ENCODE measurements around the gene DCLK1. TPM values are rescaled to one million over a fixed set of nuclear protein-coding genes. Genes with fewer than 3 reads are reported as not detected.
"Not testable (repeated sequence)": the region's sequence is repeated elsewhere in the genome, so short reads cannot be mapped to it uniquely, and the experiment has no call there.

DCLK1 gene
- total RNA-seq, 1 donor from 2014 or later: 6.4 TPM

DNA sequence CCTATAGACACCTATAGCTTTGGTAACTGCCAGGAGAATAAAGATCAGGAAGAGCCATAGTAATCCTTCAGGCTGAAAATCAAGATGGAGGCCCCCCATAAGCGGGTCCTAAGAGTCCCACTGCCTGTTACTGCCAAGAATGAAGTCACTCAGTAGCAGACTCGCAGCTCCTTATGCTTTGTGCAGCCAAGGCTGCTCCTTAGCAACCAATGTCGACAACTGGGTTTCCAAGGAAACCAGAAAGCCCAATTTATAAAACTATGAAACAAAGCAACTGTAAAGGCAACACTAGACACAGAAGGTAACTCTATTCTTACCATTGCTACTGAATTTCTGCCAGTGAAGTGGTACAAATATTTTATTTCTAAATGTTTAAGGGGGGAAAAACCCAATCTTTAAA is 56.5 kb downstream of the DCLK1 start:
- Mint-ChIP-seq H3K9me3 (peaks cover 5% of the 10 kb centered on the region), H3K4me3 (no peak overlapping the region), H3K4me1 (peaks cover 9% of the 10 kb centered on the region), H3K36me3 (peaks cover 4% of the 10 kb centered on the region), H3K27ac (peak overlapping the region; percentile 34), H3K27me3 (ENCODE audit: insufficient read depth, low read depth) (peaks cover 3% of the 10 kb centered on the region)
- Histone ChIP-seq H3K9ac (no peak overlapping the region), H3K79me2 (ENCODE audit: low read depth) (no peaks in the 10 kb centered on the region), H3K36me3 (no peaks in the 10 kb centered on the region), H3F3A (ENCODE audit: low read depth) (no peaks in the 10 kb centered on the region), H3K4me2 (no peak overlapping the region), H3K27me3 (no peaks in the 10 kb centered on the region), H3K27ac (no peak overlapping the region), H3K9me3 (ENCODE audit: low read depth) (no peaks in the 10 kb centered on the region), H4K20me1 (ENCODE audit: low read depth) (no peaks in the 10 kb centered on the region), H3K4me1 (no peaks in the 10 kb centered on the region), H3K4me3 (no peak overlapping the region), H2AFZ (replicated peaks) (no peak overlapping the region)
- no peak for DNase-seq (ENCODE audit: low spot score)
- TF ChIP-seq EZH2 (IDR thresholded peaks at IDR 0.05) (no peak), EZH2phosphoT487 (IDR thresholded peaks at IDR 0.05) (no peak)
- TF ChIP-seq, protein P1, sequence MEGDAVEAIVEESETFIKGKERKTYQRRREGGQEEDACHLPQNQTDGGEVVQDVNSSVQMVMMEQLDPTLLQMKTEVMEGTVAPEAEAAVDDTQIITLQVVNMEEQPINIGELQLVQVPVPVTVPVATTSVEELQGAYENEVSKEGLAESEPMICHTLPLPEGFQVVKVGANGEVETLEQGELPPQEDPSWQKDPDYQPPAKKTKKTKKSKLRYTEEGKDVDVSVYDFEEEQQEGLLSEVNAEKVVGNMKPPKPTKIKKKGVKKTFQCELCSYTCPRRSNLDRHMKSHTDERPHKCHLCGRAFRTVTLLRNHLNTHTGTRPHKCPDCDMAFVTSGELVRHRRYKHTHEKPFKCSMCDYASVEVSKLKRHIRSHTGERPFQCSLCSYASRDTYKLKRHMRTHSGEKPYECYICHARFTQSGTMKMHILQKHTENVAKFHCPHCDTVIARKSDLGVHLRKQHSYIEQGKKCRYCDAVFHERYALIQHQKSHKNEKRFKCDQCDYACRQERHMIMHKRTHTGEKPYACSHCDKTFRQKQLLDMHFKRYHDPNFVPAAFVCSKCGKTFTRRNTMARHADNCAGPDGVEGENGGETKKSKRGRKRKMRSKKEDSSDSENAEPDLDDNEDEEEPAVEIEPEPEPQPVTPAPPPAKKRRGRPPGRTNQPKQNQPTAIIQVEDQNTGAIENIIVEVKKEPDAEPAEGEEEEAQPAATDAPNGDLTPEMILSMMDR (IDR thresholded peaks at IDR 0.05): no peak

DNA sequence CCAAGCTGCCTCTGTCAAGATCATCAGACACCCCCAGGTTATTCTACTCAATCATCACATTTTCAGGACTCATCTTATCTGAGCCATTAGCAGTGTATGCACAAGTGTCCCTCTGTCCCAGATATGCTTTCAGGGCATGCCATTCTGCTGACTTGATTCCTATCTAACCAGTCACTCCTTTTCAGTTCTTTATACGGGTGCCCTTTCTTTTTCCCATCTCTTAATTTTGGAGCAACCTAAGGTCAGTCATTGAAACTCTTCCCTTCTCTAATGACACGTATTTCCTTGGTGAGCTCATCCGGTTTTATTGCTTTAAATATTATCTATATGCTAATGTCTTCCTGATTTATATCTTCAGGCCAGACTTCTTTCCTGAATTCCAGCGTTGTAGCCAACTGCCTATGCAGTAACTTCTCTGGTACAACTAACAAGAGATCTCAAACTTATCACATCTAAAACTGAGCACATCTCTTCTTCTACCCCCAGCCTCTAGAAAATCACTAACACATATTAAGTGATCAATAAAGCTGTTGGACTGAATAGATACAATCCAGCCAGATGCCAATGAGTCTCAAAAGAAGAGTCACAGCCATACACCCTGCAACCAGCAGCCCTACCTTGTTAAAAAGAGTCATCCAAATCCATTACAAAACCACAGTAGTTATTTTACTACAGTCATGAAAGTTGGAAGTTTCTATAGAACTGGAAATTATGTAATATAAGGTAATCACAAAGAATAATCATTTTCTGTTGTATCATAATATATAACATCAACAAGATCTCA is 58.8 kb downstream of the DCLK1 start:
- Histone ChIP-seq H3K27ac (no peak overlapping the region), H2AFZ (replicated peaks) (no peak overlapping the region), H3K4me2 (no peak overlapping the region), H3K9ac (no peak overlapping the region), H3K4me1 (peaks cover 7% of the 10 kb centered on the region), H3K4me3 (no peak overlapping the region), H3K27me3 (no peaks in the 10 kb centered on the region), H3K36me3 (no peaks in the 10 kb centered on the region), H3K9me3 (ENCODE audit: low read depth) (no peaks in the 10 kb centered on the region), H4K20me1 (ENCODE audit: low read depth) (no peaks in the 10 kb centered on the region), H3K79me2 (ENCODE audit: low read depth) (no peaks in the 10 kb centered on the region), H3F3A (ENCODE audit: low read depth) (no peaks in the 10 kb centered on the region)
- H3K27me3 Mint-ChIP-seq (ENCODE audit: insufficient read depth, low read depth): no peaks in the 10 kb centered on the region
- no peak overlapping the region for H3K4me3 Mint-ChIP-seq
- H3K9me3 Mint-ChIP-seq: no peaks in the 10 kb centered on the region
- DNase-seq (ENCODE audit: low spot score): no peak
- no peak overlapping the region for H3K27ac Mint-ChIP-seq
- peaks cover 11% of the 10 kb centered on the region for H3K4me1 Mint-ChIP-seq
- TF ChIP-seq EZH2 (IDR thresholded peaks at IDR 0.05) (no peak), EZH2phosphoT487 (IDR thresholded peaks at IDR 0.05) (no peak)
- TF ChIP-seq, protein P1 (IDR thresholded peaks at IDR 0.05): no peak
- no peaks in the 10 kb centered on the region for H3K36me3 Mint-ChIP-seq

DNA sequence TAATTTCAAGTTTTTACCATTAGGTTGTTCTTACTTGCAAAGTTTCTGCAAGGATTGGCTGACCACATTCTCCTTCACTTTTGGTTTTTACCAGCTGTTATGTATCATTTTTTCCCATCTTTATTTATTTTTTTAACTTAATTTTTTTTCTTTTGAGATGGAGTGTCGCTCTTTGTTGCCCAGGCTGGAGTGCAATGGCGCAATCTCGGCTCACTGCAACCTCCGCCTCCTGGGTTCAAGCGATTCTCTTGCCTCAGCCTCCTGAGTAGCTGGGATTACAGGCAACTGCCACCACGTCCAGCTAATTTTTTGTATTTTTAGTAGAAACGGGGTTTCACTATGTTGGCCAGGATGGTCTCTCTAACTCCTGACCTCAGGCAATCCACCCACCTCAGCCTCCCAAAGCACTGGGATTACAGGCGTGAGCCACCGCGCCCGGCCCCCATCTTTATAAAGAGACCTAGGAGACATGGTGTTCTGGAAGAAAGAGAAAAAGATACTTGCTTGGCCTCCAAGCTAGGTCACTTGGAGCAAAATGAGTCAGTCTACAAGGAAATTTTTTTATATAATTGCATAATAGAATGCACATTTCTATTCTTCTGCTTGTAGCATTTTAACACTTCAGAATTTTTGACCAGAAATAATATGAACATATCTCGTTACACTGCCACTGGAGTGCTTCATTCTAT is 60.5 kb downstream of the DCLK1 start:
- not testable (repeated sequence) for H3K36me3 ChIP-seq; H3F3A ChIP-seq (ENCODE audit: low read depth); H4K20me1 ChIP-seq (ENCODE audit: low read depth); H3K4me2 ChIP-seq; H2AFZ ChIP-seq (replicated peaks); H3K27me3 ChIP-seq; H3K79me2 ChIP-seq (ENCODE audit: low read depth); H3K4me1 ChIP-seq; H3K36me3 Mint-ChIP-seq; H3K27ac ChIP-seq; H3K9ac ChIP-seq; H3K4me3 ChIP-seq; H3K4me3 Mint-ChIP-seq; H3K27ac Mint-ChIP-seq; DNase-seq (ENCODE audit: low spot score); H3K9me3 ChIP-seq (ENCODE audit: low read depth); H3K9me3 Mint-ChIP-seq; H3K27me3 Mint-ChIP-seq (ENCODE audit: insufficient read depth, low read depth)
- peaks cover 11% of the 10 kb centered on the region for H3K4me1 Mint-ChIP-seq

DNA sequence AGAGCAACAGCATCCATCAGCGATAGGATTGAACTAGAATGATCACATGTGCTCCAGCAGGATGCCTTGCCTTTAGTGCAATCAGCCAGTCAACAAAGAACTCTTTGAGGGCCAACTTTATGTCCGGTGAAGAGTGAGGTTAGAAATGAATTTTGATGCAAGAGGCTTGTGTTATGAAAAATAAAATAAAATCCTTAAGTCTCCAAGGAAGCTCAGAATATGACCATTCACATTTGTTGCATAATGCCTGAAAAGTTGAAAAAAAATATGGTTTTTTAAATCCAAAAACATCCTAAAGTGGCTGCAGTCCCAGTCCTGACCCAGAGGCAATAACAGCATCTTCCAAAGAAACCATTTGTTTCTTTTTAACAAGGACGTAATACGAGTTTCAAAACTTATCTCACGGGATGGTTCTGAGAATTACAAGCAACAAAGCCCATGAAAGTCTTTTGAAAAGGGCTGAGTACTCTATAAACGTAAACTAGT is 61.3 kb downstream of the DCLK1 start:
- TF ChIP-seq EZH2phosphoT487 (IDR thresholded peaks at IDR 0.05): no peak
- no peak for TF ChIP-seq EZH2 (IDR thresholded peaks at IDR 0.05)
- TF ChIP-seq, protein P1 (IDR thresholded peaks at IDR 0.05): no peak
- H3F3A ChIP-seq (ENCODE audit: low read depth): no peaks in the 10 kb centered on the region
- H2AFZ ChIP-seq (replicated peaks): no peak overlapping the region

More for the DNA sequence above, 61.3 kb downstream of the DCLK1 start:
- Mint-ChIP-seq H3K36me3 (no peaks in the 10 kb centered on the region), H3K27ac (no peak overlapping the region), H3K4me1 (peaks cover 8% of the 10 kb centered on the region), H3K27me3 (ENCODE audit: insufficient read depth, low read depth) (no peaks in the 10 kb centered on the region), H3K9me3 (peaks cover 3% of the 10 kb centered on the region), H3K4me3 (no peak overlapping the region)
- H4K20me1 ChIP-seq (ENCODE audit: low read depth): no peaks in the 10 kb centered on the region
- no peaks in the 10 kb centered on the region for H3K9me3 ChIP-seq (ENCODE audit: low read depth)
- no peaks in the 10 kb centered on the region for H3K79me2 ChIP-seq (ENCODE audit: low read depth)
- H3K4me3 ChIP-seq: no peak overlapping the region
- no peaks in the 10 kb centered on the region for H3K27me3 ChIP-seq
- no peaks in the 10 kb centered on the region for H3K36me3 ChIP-seq
- H3K9ac ChIP-seq: no peak overlapping the region
- H3K27ac ChIP-seq: no peak overlapping the region
- no peak overlapping the region for H3K4me2 ChIP-seq
- peaks cover 7% of the 10 kb centered on the region for H3K4me1 ChIP-seq
- DNase-seq (ENCODE audit: low spot score): no peak
